Skeletal muscle tissue (tissue), 4 donors: ENCODE measurements around the gene GPR55. TPM values are rescaled to one million over a fixed set of nuclear protein-coding genes. Genes with fewer than 3 reads are reported as not detected.

Experiments used
- H3K27ac ChIP-seq: one replicate; pipeline ENCODE4 v1.7.0; 2013; ENCODE audit warnings: mild to moderate bottlenecking, low read depth, low read length, inconsistent platforms
- H3K27me3 ChIP-seq, 3 donors: one replicate each; pipeline ENCODE4 v1.7.0; 2013; ENCODE audit warnings: low read length in 3 of 3; ENCODE audit not compliant: control insufficient read depth in 3 of 3, insufficient read depth in 3 of 3
- H3K36me3 ChIP-seq, 3 donors: one replicate each; pipeline ENCODE4 v1.7.0; 2013; ENCODE audit warnings: low read length in 3 of 3; ENCODE audit not compliant: control insufficient read depth in 3 of 3, insufficient read depth in 3 of 3
- H3K4me1 ChIP-seq, 3 donors: one replicate each; pipeline ENCODE4 v1.7.0; 2013; ENCODE audit warnings: low read length in 3 of 3, mild to moderate bottlenecking in 3 of 3; ENCODE audit not compliant: control insufficient read depth in 3 of 3, insufficient read depth in 3 of 3
- H3K4me3 ChIP-seq, 3 donors: one replicate each; pipeline ENCODE4 v1.7.0; 2013; ENCODE audit warnings: low read length in 3 of 3
- H3K9ac ChIP-seq, 3 donors: one replicate each; pipeline ENCODE4 v1.7.0; 2013; ENCODE audit warnings: low read length in 3 of 3, mild to moderate bottlenecking in 3 of 3, moderate library complexity in 2 of 3, low read depth in 1 of 3
- H3K9me3 ChIP-seq, 3 donors: one replicate each; pipeline ENCODE4 v1.7.0; 2013; ENCODE audit warnings: low read length in 3 of 3; ENCODE audit not compliant: control insufficient read depth in 3 of 3
- total RNA-seq: library from RNA; depleted of rRNA; stranded (reverse); fragments of >200 nt; gene quantifications from one replicate; pipeline ENCODE4 v1.2.3, GENCODE V29; 2014
- donor health status: Osteomylitis.

Gene GPR55
- total RNA-seq, 1 donor from 2014 or later: not detected

DNA sequence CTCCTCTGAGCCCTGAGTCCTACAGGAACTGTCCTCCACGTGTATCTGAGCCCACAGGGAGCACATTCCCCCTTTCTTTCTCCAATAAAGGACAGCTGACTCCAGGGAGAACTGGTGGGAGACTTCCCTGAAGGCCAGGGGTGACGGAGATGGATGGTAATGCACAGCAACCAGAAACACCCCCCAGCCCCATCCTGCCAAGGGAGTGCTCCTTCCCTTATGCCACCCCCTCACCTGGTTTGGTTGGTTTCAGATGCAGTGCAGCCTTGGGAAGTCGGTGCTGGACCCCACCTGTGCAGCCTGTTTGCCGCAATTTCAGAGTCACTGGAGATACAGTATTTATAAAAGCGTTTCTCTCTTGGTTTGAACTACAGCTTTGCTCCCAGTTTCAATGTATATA, 24.0 kb downstream of the GPR55 start:
- no peak overlapping the region for H3K27ac ChIP-seq
- no peaks in the 10 kb centered on the region for H3K4me1 ChIP-seq
- H3K9ac ChIP-seq: no peak overlapping the region
- H3K36me3 ChIP-seq: no peaks in the 10 kb centered on the region
- H3K4me3 ChIP-seq: no peak overlapping the region
- H3K9me3 ChIP-seq: no peaks in the 10 kb centered on the region
- peaks cover 7 to 29% (median 10%) of the 10 kb centered on the region in 3 donors for H3K27me3 ChIP-seq

DNA sequence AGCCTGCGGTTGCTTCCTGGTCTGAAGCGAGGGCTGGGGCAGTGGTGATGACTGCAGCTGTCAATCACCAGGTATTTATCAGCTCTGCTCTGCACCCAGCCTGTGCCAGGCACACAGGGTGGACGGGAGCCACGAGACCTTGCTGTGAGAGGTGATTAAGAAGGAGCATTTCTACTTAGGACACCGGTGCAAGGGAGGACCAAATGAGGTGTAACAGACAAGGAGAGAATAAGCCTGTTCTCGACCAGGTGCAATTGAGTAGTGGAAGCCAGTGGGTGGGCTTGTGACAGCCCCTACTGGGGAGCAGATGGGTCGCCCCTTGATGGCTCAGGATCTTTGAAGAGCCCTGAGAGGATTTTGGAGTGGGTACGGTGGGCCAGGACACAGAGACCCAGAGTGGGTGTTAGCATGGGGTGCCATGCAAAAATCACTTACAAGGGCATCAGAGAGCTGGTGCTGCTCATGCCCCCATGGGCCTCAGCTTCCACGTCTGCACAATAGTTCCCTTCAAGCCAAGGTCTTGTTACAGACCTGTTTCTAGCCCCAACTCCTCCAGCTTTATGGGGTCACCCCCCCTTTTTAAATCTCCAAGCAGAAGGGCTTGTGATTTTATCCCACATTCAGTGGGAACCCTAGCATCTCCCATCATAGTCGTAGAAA, 24.6 kb downstream of the GPR55 start:
- Histone ChIP-seq H3K27ac (no peak overlapping the region), H3K9me3 (no peaks in the 10 kb centered on the region), H3K27me3 (peaks cover 7 to 26% (median 8%) of the 10 kb centered on the region in 3 donors), H3K9ac (no peak overlapping the region), H3K36me3 (no peaks in the 10 kb centered on the region), H3K4me1 (no peaks in the 10 kb centered on the region), H3K4me3 (no peak overlapping the region)

DNA sequence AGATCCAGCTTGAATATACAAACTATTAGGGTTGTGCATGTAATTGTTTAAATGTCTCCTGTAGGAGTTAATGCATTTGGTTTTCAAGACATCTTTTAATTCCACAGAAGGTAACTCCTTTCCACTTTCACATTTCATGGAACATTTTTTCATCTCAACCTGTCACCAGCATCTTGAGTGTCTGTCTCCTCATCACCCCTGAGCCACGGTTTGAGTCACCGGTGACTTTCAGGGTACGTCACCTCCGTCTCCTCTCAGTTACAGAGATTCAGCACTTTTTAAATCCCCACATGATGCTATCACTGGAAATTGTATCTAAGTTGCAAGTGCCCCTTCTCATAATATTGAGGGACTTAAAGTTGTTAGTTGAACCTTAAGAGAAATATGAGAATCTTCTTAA, 25.3 kb downstream of the GPR55 start:
- H3K9me3 ChIP-seq: no peaks in the 10 kb centered on the region
- no peak overlapping the region for H3K27ac ChIP-seq
- H3K4me3 ChIP-seq: no peak overlapping the region
- H3K27me3 ChIP-seq: peaks cover 4 to 26% (median 7%) of the 10 kb centered on the region in 3 donors
- H3K4me1 ChIP-seq: no peaks in the 10 kb centered on the region
- H3K9ac ChIP-seq: no peak overlapping the region
- no peaks in the 10 kb centered on the region for H3K36me3 ChIP-seq

DNA sequence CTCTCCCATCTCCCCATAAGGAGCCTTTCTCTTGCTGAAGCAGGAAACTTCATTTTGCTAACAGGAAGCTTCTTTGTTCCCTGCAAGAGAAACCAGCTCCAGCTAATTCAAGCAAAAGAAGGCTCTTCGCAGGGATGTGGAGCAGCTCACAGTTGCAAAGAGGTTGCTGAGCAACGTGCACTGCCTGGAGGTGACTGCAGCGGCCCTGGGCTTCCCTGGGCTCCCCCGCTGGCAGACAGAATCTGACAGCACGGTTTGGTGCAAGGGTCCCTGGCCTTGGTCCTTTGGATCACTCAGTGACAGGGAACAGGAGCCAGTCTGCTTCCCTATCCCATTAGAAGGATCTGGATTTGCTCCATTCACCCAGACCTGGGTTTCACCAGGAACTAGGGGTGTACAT, 25.8 kb downstream of the GPR55 start:
- no peaks in the 10 kb centered on the region for H3K36me3 ChIP-seq
- no peak overlapping the region for H3K4me3 ChIP-seq
- H3K27me3 ChIP-seq: peaks cover 4 to 26% (median 7%) of the 10 kb centered on the region in 3 donors
- no peaks in the 10 kb centered on the region for H3K9me3 ChIP-seq
- no peak overlapping the region for H3K9ac ChIP-seq
- no peak overlapping the region for H3K27ac ChIP-seq
- no peaks in the 10 kb centered on the region for H3K4me1 ChIP-seq

DNA sequence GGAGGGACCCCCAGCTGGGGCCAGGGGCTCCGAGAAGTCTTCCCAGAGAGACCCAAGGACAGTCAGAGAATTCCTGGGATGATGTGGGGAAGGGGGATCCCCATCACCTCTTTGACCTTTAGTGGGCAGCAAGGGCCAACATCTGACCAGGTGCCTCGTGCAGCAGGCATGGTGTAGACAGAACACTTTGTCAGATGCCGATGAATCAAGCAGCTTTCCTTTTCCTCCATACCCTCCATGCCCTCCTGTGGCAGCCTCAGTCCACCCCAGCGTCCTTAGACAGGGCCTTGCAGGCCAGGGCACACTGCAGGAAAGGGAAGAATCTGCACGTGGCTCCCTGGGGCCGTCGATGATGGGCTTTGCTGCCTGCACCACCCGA, 26.3 kb downstream of the GPR55 start:
- no peak overlapping the region for H3K4me3 ChIP-seq
- H3K4me1 ChIP-seq: no peaks in the 10 kb centered on the region
- H3K36me3 ChIP-seq: no peaks in the 10 kb centered on the region
- peaks cover 4 to 26% (median 7%) of the 10 kb centered on the region in 3 donors for H3K27me3 ChIP-seq
- no peak overlapping the region for H3K9ac ChIP-seq
- H3K27ac ChIP-seq: no peak overlapping the region
- no peaks in the 10 kb centered on the region for H3K9me3 ChIP-seq

DNA sequence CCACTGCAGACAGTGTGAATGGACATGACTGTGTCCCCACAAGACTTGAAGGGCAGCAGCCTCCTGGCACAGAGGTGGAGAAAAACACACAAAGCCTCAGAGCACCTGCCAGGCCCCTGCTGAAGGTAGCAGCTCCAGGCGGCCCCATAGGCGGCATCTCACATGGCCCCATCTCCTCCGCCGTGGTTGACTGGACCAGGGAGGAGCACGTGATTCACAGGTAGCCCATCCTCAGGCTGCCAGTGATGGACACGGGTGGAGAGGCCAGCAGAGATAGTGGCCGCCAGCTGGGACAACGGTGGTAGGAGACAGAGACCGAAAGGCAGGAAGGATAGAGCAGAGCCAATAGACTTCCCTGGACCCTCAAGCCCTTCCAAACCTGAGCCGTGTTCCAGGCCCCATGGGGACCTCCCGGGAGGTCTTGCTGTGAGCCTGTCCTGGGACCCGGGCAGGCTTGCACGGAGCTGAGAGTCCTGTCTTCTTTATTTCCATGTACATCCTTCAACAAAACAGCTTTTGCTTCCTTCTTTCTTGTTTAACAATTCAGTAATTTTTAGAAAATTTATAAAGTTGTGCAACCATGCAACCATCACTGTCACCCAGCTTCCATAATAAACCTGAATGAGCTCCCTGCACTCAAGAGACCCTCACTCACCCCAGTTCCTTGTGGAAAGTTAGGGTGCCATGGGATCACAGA, 26.9 kb downstream of the GPR55 start:
- no peaks in the 10 kb centered on the region for H3K4me1 ChIP-seq
- no peaks in the 10 kb centered on the region for H3K36me3 ChIP-seq
- H3K27me3 ChIP-seq: peaks cover 7 to 26% (median 7%) of the 10 kb centered on the region in 3 donors
- no peak overlapping the region for H3K4me3 ChIP-seq
- no peak overlapping the region for H3K9ac ChIP-seq
- H3K27ac ChIP-seq: no peak overlapping the region
- H3K9me3 ChIP-seq: no peaks in the 10 kb centered on the region

DNA sequence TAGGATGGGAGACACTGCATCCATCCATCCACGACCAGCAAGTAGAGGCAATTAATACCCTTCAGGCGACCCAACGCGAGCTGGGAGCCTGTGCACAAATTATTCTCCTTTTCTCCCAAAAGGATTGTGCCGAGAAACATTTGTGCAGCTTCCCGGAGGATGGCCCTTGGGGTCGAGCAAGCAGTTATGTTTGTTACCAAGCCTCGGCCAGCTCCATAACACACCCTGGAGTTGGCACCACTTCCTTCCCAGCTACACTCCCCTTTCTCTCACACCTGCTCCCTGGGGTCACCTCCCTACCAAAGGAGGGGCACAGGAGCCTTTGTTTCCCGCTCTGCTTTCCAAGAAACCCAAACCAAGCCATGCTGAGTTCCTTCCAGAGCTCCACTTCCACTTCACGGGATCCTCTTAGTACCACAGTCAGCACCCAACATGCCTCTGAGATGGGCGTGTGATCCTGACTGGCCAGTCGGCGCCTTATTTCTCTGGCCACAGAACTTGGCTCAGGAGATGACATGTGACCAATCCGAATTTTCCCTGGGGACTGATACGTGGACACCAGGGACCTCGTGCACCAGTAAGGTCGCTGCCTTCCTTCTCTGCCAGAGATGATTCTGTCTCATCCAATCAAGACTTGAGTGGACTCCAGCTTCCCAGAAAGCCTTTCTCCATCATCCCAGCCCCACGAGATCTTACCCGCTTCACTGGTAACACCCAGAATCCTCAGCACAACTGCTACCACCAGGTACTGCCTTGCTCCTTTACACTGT, 28.5 kb downstream of the GPR55 start:
- peaks cover 7 to 34% (median 19%) of the 10 kb centered on the region in 3 donors for H3K27me3 ChIP-seq
- H3K36me3 ChIP-seq: no peaks in the 10 kb centered on the region
- no peaks in the 10 kb centered on the region for H3K4me1 ChIP-seq
- H3K9me3 ChIP-seq: peaks cover 0 to 2% (median 0%) of the 10 kb centered on the region in 3 donors
- no peak overlapping the region for H3K27ac ChIP-seq
- no peak overlapping the region for H3K9ac ChIP-seq
- H3K4me3 ChIP-seq: no peak overlapping the region

DNA sequence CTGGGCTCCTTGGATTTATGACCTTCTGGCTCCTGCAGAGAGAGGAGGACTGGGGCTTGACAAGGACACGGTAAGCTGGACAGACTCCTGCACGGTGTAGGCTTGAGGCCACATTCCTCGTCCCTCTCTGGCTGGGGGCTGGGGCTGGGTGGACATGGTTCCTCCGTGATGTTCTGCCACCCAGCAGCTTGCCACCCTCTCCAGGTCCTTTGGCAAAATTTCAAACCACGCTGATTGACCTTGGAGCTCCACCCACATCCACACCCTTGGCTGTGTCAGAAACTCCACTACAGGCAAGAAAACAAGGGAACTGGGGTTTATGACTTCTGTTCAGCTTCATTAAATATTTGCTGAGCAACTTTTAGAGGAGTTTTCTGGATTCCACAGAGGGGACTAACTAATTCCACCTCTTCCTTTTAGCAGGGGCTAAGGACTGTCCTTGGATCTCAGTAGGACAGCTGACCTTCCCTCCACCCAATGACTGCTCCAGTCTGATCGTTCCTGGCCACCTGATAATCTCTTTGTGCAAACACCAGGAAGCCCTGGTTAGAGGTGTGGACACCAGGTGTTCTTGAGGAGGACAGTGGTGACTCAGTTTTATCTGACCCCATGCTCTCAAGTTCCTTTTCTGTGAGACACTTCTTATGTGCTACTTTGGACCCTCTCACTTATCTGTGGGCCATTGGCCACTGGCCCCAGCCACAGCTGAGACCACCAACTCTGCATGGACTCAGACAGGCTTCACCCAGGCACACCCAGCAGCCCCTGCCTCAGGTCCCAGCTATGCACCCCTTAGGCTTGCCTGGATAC, 29.3 kb downstream of the GPR55 start:
- Histone ChIP-seq H3K4me3 (no peak overlapping the region), H3K36me3 (no peaks in the 10 kb centered on the region), H3K9me3 (peaks cover 0 to 2% (median 0%) of the 10 kb centered on the region in 3 donors), H3K4me1 (no peaks in the 10 kb centered on the region), H3K27ac (no peak overlapping the region), H3K27me3 (peaks cover 3 to 30% (median 21%) of the 10 kb centered on the region in 3 donors), H3K9ac (no peak overlapping the region)

DNA sequence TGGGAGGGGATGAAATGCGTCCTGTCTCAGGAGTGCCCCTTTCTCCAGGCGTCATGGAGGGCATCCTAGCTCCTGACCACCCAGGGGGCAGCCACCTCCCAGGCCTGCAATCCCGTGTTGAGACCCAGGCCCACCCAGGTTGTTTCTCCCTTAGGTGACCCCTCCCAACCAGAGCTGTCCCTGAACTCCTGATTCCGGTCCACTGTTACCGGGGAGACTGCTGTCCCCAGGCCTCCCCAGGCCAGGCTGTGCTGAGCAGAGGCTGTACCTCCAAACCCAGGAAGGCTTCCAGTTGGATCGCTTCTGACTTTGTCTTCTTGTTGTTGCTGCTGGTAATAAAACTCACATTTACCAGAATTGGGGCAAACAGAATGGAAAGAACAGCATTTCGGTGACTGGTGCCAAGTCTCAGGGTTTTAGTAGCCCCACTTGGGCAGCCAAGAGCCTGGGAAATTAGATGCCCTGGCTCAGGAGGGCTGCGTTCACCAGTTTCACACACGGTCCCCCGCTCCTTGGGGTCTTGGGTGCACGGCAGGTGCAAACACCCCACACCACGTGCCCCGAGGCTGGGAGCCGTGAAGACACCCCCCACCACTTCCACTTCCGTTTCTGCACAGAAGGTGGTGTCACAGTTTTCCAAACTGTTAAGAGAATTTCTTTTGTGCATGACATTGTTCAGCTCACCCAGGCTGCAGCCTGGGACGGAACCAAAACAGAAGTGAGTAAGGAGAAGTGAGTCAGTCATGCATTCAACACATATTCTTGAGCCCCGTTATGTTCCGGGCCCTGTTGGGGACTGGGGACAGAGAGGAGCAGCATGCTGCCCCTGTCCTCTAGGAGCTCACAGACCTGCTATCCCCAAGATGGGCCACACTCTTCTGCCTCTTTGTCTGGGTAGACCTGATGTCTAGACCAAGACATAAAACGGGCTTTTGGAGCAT, 30.9 kb downstream of the GPR55 start:
- Histone ChIP-seq H3K4me3 (no peak overlapping the region), H3K9me3 (peaks cover 0 to 2% (median 0%) of the 10 kb centered on the region in 3 donors), H3K4me1 (no peaks in the 10 kb centered on the region), H3K9ac (no peak overlapping the region), H3K36me3 (no peaks in the 10 kb centered on the region), H3K27ac (no peak overlapping the region), H3K27me3 (peaks cover 0 to 29% (median 24%) of the 10 kb centered on the region in 3 donors)
